Measurements from ENCODE around the gene TMEM37. TPM values are rescaled to one million over a fixed set of nuclear protein-coding genes. Genes with fewer than 3 reads are reported as not detected.

The TMEM37 gene
- total RNA-seq, 1 experiment from 2014 or later = 2.3 TPM

DNA sequence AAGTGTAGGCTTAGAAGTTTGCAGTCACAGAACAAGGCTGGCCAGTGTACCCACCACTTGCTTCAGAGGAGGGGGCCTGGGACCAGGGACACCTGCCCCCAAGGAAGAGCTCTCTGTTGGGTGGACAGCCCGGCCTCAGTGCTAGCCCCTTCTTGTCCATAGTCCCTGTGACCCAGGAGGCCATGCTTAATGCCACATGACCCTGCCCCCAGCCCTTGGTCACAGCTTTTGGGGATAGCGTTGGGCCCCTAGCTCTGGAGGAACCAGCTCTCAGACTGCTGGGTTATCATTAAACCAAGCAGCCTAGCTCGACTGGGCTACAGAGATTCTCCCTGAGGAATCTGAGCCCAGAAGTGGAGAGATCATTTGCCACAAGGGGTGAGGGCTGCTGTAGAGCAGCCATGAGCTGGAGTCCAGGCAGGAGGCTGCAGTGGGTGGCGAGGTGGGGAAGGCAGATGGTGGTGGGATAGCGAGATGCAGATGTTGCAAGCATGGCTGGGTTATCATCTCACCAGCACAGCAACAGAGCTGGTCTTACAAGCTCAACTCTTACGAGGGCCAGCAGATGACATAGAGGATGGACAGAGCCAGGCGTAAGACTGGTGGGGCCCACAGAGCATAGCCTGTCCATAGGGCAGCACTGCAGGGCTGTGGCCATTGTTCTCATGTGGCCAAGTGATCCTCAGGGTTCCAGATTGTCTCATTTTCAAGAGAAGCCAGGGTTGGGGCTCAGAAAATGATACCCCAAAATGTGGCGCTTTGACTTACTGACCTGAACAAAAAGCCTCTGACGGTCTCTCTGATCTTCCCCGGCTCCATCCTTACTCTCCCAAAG, 7.2 kb upstream of the TMEM37 start:
- no TSS peak for BruUV-seq (replicated peaks)
- Histone ChIP-seq H3K4me3 (replicated peaks in 1 of 2; ENCODE audit: low read depth in 1 of 2, low read length in 2 of 2) (no peak overlapping the region), H3K9me3 (ENCODE audit: control insufficient read depth in 1 of 2, insufficient read depth in 1 of 2, low read depth in 1 of 2, low read length in 2 of 2) (peaks cover 3 to 4% of the 10 kb centered on the region in 2 experiments; a peak in 2 of 4 replicates), H3K79me2 (ENCODE audit: insufficient read depth, low read length) (no peaks in the 10 kb centered on the region), H3K4me1 (ENCODE audit: control insufficient read depth in 1 of 2, insufficient read depth in 2 of 2, low read length in 2 of 2) (peaks cover 0 to 5% of the 10 kb centered on the region in 2 experiments; a peak in 2 of 4 replicates), H4K20me1 (ENCODE audit: insufficient read depth) (no peaks in the 10 kb centered on the region), H3K9me2 (ENCODE audit: insufficient read depth) (no peaks in the 10 kb centered on the region), H3K27me3 (ENCODE audit: insufficient read depth, low read length) (no peaks in the 10 kb centered on the region), H3K9ac (ENCODE audit: low read length) (no peak overlapping the region), H3K36me3 (ENCODE audit: control insufficient read depth in 1 of 2, insufficient read depth in 2 of 2, low read length in 2 of 2) (no peaks in the 10 kb centered on the region), H3K27ac (ENCODE audit: low read depth, low read length) (no peak overlapping the region), H2AFZ (ENCODE audit: low read depth, low read length, poor library complexity, severe bottlenecking) (no peak overlapping the region), H3K4me2 (ENCODE audit: low read length) (no peak overlapping the region)
- ChIA-PET RAD21 (ENCODE audit: low non-redundant PET in 1 of 2, low total read pairs in 2 of 2, uncharacterized antibody in 2 of 2, unreplicated experiment in 2 of 2) (no interaction called here), POLR2A (no interaction called here), CTCF (no interaction called here)
- DNase-seq (ENCODE audit: low read depth, low spot score) (no peak), ATAC-seq (no peak)
- intact Hi-C loops (cut with micrococcal nuclease) = no loop called here
- TF ChIP-seq EZH2phosphoT487 (IDR thresholded peaks at IDR 0.05; ENCODE audit: borderline replicate concordance) = no peak
- TF ChIP-seq, protein P1, sequence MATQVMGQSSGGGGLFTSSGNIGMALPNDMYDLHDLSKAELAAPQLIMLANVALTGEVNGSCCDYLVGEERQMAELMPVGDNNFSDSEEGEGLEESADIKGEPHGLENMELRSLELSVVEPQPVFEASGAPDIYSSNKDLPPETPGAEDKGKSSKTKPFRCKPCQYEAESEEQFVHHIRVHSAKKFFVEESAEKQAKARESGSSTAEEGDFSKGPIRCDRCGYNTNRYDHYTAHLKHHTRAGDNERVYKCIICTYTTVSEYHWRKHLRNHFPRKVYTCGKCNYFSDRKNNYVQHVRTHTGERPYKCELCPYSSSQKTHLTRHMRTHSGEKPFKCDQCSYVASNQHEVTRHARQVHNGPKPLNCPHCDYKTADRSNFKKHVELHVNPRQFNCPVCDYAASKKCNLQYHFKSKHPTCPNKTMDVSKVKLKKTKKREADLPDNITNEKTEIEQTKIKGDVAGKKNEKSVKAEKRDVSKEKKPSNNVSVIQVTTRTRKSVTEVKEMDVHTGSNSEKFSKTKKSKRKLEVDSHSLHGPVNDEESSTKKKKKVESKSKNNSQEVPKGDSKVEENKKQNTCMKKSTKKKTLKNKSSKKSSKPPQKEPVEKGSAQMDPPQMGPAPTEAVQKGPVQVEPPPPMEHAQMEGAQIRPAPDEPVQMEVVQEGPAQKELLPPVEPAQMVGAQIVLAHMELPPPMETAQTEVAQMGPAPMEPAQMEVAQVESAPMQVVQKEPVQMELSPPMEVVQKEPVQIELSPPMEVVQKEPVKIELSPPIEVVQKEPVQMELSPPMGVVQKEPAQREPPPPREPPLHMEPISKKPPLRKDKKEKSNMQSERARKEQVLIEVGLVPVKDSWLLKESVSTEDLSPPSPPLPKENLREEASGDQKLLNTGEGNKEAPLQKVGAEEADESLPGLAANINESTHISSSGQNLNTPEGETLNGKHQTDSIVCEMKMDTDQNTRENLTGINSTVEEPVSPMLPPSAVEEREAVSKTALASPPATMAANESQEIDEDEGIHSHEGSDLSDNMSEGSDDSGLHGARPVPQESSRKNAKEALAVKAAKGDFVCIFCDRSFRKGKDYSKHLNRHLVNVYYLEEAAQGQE (IDR thresholded peaks at IDR 0.05; ENCODE audit: low read depth) = no peak
- TF ChIP-seq, protein P2, sequence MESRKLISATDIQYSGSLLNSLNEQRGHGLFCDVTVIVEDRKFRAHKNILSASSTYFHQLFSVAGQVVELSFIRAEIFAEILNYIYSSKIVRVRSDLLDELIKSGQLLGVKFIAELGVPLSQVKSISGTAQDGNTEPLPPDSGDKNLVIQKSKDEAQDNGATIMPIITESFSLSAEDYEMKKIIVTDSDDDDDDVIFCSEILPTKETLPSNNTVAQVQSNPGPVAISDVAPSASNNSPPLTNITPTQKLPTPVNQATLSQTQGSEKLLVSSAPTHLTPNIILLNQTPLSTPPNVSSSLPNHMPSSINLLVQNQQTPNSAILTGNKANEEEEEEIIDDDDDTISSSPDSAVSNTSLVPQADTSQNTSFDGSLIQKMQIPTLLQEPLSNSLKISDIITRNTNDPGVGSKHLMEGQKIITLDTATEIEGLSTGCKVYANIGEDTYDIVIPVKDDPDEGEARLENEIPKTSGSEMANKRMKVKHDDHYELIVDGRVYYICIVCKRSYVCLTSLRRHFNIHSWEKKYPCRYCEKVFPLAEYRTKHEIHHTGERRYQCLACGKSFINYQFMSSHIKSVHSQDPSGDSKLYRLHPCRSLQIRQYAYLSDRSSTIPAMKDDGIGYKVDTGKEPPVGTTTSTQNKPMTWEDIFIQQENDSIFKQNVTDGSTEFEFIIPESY (IDR thresholded peaks at IDR 0.05; ENCODE audit: extremely low read depth, insufficient replicate concordance, low read length) = no peak
- TF ChIP-seq, protein P3, sequence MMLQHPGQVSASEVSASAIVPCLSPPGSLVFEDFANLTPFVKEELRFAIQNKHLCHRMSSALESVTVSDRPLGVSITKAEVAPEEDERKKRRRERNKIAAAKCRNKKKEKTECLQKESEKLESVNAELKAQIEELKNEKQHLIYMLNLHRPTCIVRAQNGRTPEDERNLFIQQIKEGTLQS (IDR thresholded peaks at IDR 0.05) = no peak
- no peak for TF ChIP-seq ZNF274 (IDR thresholded peaks at IDR 0.05; ENCODE audit: low read depth, low read length)
- TF ChIP-seq SIN3A (IDR thresholded peaks at IDR 0.05; ENCODE audit: low read depth) = no peak
- TF ChIP-seq CEBPB (IDR thresholded peaks at IDR 0.05; ENCODE audit: low read depth) = no peak
- no peak for TF ChIP-seq RAD21 (IDR thresholded peaks at IDR 0.05; ENCODE audit: low read depth)

Measured in HCT116 (cell line).